DMS53 treated with DMSO at 0.1 percent for 48 hours (cell line): Measurements from ENCODE around the gene KTN1.

Experiments used
- DNase-seq: peaks from one replicate; lab custom pipeline; 2025; ENCODE audit not compliant: unreplicated experiment; lab: John Stamatoyannopoulos, UW

KTN1 gene

GRCh38 chr14:55579724-55580469 lies at the start of gene KTN1:
KTN1 (plus strand) TSS chr14:55580207; CDS start chr14:55612049, 31,842 bp downstream.
- DNase-seq = peak; percentile 82

GRCh38 chr14:55530464-55530863 lies 49.5 kb upstream of the KTN1 start:
- no peak for DNase-seq

- DNase-seq = no peak
Observed at GRCh38 chr14:55532645-55533344, 47.2 kb upstream of the KTN1 start.

GRCh38 chr14:55533960-55534359 lies 46.0 kb upstream of the KTN1 start:
- DNase-seq = no peak

GRCh38 chr14:55535516-55536203 lies 44.3 kb upstream of the KTN1 start:
- DNase-seq = no peak

- no peak for DNase-seq
Observed at GRCh38 chr14:55536204-55536708, 43.8 kb upstream of the KTN1 start.

- DNase-seq = no peak
Observed at GRCh38 chr14:55537782-55538181, 42.2 kb upstream of the KTN1 start.

GRCh38 chr14:55539975-55540374 lies 40.0 kb upstream of the KTN1 start:
- DNase-seq = no peak

GRCh38 chr14:55540847-55541773 lies 38.9 kb upstream of the KTN1 start:
- DNase-seq = no peak

- DNase-seq = no peak
Observed at GRCh38 chr14:55545779-55546178, 34.2 kb upstream of the KTN1 start.

- DNase-seq = no peak
Observed at GRCh38 chr14:55546212-55546874, 33.7 kb upstream of the KTN1 start.

GRCh38 chr14:55547650-55548315 lies 32.2 kb upstream of the KTN1 start:
- no peak for DNase-seq

- no peak for DNase-seq
Observed at GRCh38 chr14:55553791-55554190, 26.2 kb upstream of the KTN1 start.

GRCh38 chr14:55556929-55557623 lies 22.9 kb upstream of the KTN1 start:
- DNase-seq = peak; percentile 21

GRCh38 chr14:55562135-55562534 lies 17.9 kb upstream of the KTN1 start:
- no peak for DNase-seq

- DNase-seq = no peak
Observed at GRCh38 chr14:55568618-55569017, 11.4 kb upstream of the KTN1 start.

- no peak for DNase-seq
Observed at GRCh38 chr14:55571125-55571889, 8.7 kb upstream of the KTN1 start.

GRCh38 chr14:55572578-55572977 lies 7.4 kb upstream of the KTN1 start:
- no peak for DNase-seq
